Measurements from ENCODE around the gene NAALAD2. TPM values are rescaled to one million over a fixed set of nuclear protein-coding genes. Genes with fewer than 3 reads are reported as not detected.
"Not testable (repeated sequence)": the region's sequence is repeated elsewhere in the genome, so short reads cannot be mapped to it uniquely, and the experiment has no call there.

NAALAD2 gene
- polyA plus RNA-seq, 1 donor (not counting 4 experiments of a cell fraction or from before 2014, with no cell fraction given): not detected

DNA sequence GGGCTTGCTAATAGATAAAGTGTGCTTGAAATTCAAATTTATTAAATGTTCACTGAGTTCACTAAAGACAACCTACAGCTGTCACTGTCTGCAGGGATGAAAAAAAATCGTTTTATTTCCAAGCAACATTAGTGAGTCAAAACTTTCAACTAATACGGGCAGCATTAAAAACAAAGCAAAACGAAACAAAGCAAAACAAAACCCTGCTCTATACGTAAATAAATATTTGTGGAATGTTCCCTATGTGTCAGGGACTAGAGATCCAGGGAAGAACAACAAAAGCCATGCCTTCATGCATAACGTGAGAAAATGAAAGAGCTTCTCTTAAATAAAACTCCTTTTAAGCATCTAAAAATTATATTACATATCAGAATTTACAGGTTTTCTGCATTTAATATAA lies 553 bp downstream of the NAALAD2 start:
- Histone ChIP-seq H3K4me1 (ENCODE audit: control insufficient read depth, extremely low read depth, insufficient read depth, low read length) (peaks cover 7% of the 10 kb centered on the region), H3K9me3 (ENCODE audit: control insufficient read depth, low read depth, low read length) (no peaks in the 10 kb centered on the region), H3K36me3 (ENCODE audit: control insufficient read depth in 2 of 2, extremely low read depth in 1 of 2, insufficient read depth in 2 of 2, low read length in 2 of 2) (no peaks in the 10 kb centered on the region), H3K9ac (ENCODE audit: control insufficient read depth, extremely low read depth, insufficient read depth, low read length) (no peak overlapping the region), H3K4me2 (ENCODE audit: control insufficient read depth, extremely low read depth, insufficient read depth, low read depth, low read length) (peak overlapping the region; percentile 81), H3K9me1 (ENCODE audit: control insufficient read depth, extremely low read depth, insufficient read depth, low read length) (no peaks in the 10 kb centered on the region), H4K20me1 (ENCODE audit: control insufficient read depth, extremely low read depth, insufficient read depth, low read length) (no peaks in the 10 kb centered on the region), H3K27me3 (ENCODE audit: control insufficient read depth, extremely low read depth, insufficient read depth, low read length) (peaks cover 20% of the 10 kb centered on the region), H3K4me3 (ENCODE audit: control insufficient read depth in 2 of 3, extremely low read depth in 1 of 3, insufficient read depth in 2 of 3, low read depth in 1 of 3, low read length in 3 of 3) (peak overlapping the region in 2 of 3 experiments; percentile 42 to 54), H3K27ac (ENCODE audit: control insufficient read depth, insufficient read depth, low read length) (no peak overlapping the region), H3K79me2 (ENCODE audit: control insufficient read depth, insufficient read depth, low read length) (no peaks in the 10 kb centered on the region), H2AFZ (ENCODE audit: control insufficient read depth, low read length) (no peak overlapping the region)
- no peak for DNase-seq (ENCODE audit: low read depth, low spot score)
- TF ChIP-seq EZH2 (IDR thresholded peaks at IDR 0.05; ENCODE audit: low read length): no peak
- TF ChIP-seq, protein P1, sequence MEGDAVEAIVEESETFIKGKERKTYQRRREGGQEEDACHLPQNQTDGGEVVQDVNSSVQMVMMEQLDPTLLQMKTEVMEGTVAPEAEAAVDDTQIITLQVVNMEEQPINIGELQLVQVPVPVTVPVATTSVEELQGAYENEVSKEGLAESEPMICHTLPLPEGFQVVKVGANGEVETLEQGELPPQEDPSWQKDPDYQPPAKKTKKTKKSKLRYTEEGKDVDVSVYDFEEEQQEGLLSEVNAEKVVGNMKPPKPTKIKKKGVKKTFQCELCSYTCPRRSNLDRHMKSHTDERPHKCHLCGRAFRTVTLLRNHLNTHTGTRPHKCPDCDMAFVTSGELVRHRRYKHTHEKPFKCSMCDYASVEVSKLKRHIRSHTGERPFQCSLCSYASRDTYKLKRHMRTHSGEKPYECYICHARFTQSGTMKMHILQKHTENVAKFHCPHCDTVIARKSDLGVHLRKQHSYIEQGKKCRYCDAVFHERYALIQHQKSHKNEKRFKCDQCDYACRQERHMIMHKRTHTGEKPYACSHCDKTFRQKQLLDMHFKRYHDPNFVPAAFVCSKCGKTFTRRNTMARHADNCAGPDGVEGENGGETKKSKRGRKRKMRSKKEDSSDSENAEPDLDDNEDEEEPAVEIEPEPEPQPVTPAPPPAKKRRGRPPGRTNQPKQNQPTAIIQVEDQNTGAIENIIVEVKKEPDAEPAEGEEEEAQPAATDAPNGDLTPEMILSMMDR (optimal IDR thresholded peaks at IDR 0.05 in 1 of 3, IDR thresholded peaks at IDR 0.05 in 1 of 3, conservative IDR thresholded peaks at IDR 0.05 in 1 of 3; ENCODE audit: extremely low read depth in 1 of 3, insufficient read depth in 2 of 3, low read length in 3 of 3): no peak
- FAIRE-seq: no peak
- dilution Hi-C loops (cut with MboI; ENCODE audit: extremely low pct_ligation_motif_present, low sequenced_read_pairs): no loop called here

DNA sequence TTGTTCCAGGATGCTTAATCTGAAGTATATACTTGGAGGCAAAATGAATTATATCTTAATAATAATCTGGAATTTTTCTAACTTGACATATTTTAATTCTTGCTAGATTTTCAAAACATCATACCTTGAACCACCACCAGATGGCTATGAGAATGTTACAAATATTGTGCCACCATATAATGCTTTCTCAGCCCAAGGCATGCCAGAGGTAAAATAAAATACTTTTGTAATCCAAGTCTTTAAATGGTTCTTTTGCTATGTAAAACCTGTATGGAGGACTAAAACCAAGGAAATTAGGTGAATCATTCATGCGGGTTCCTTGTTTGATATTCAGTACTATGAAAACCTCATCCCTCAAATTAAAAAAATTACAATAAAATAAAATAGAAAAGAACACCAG lies 14.4 kb downstream of the NAALAD2 start:
- Histone ChIP-seq H3K27me3 (ENCODE audit: control insufficient read depth, extremely low read depth, insufficient read depth, low read length) (no peaks in the 10 kb centered on the region), H3K27ac (ENCODE audit: control insufficient read depth, insufficient read depth, low read length) (no peak overlapping the region), H3K4me1 (ENCODE audit: control insufficient read depth, extremely low read depth, insufficient read depth, low read length) (no peaks in the 10 kb centered on the region), H2AFZ (ENCODE audit: control insufficient read depth, low read length) (no peak overlapping the region), H3K79me2 (ENCODE audit: control insufficient read depth, insufficient read depth, low read length) (no peaks in the 10 kb centered on the region), H3K4me3 (ENCODE audit: control insufficient read depth in 2 of 3, extremely low read depth in 1 of 3, insufficient read depth in 2 of 3, low read depth in 1 of 3, low read length in 3 of 3) (no peak overlapping the region), H3K36me3 (ENCODE audit: control insufficient read depth in 2 of 2, extremely low read depth in 1 of 2, insufficient read depth in 2 of 2, low read length in 2 of 2) (no peaks in the 10 kb centered on the region), H4K20me1 (ENCODE audit: control insufficient read depth, extremely low read depth, insufficient read depth, low read length) (no peaks in the 10 kb centered on the region), H3K9me3 (ENCODE audit: control insufficient read depth, low read depth, low read length) (no peaks in the 10 kb centered on the region), H3K9me1 (ENCODE audit: control insufficient read depth, extremely low read depth, insufficient read depth, low read length) (no peaks in the 10 kb centered on the region), H3K9ac (ENCODE audit: control insufficient read depth, extremely low read depth, insufficient read depth, low read length) (no peak overlapping the region), H3K4me2 (ENCODE audit: control insufficient read depth, extremely low read depth, insufficient read depth, low read depth, low read length) (no peak overlapping the region)
- DNase-seq (ENCODE audit: low read depth, low spot score): no peak
- dilution Hi-C loops (cut with MboI; ENCODE audit: extremely low pct_ligation_motif_present, low sequenced_read_pairs): no loop called here
- TF ChIP-seq EZH2 (IDR thresholded peaks at IDR 0.05; ENCODE audit: low read length): no peak
- TF ChIP-seq, protein P1 (optimal IDR thresholded peaks at IDR 0.05 in 1 of 3, IDR thresholded peaks at IDR 0.05 in 1 of 3, conservative IDR thresholded peaks at IDR 0.05 in 1 of 3; ENCODE audit: extremely low read depth in 1 of 3, insufficient read depth in 2 of 3, low read length in 3 of 3): no peak
- no peak for FAIRE-seq

DNA sequence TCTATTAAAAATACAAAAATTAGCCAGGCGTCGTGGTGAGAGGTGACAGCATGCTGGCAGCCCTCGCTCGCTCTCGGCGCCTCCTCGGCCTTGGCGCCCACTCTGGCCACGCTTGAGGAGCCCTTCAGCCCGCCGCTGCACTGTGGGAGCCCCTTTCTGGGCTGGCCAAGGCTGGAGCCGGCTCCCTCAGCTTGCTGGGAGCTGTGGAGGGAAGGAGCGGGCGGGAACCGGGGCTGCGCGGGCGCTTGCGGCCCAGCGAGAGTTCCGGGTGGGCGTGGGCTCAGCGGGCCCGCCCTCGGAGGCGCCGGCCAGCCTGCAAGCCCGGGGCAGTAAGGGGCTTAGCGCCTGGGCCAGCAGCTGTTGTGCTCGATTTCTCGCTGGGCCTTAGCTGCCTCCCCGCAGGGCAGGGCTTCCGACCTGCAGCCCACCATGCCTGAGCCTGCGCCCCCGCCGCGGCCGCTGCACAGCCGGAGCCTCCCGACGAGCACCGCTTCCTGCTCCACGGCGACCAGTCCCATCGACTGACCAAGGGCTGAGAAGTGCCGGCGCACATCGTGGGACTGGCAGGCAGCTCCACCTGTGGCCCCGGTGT lies 32.6 kb downstream of the NAALAD2 start:
- H3K4me2 ChIP-seq (ENCODE audit: control insufficient read depth, extremely low read depth, insufficient read depth, low read depth, low read length); H3K4me3 ChIP-seq (ENCODE audit: control insufficient read depth in 2 of 3, extremely low read depth in 1 of 3, insufficient read depth in 2 of 3, low read depth in 1 of 3, low read length in 3 of 3); FAIRE-seq; H3K9me1 ChIP-seq (ENCODE audit: control insufficient read depth, extremely low read depth, insufficient read depth, low read length); H3K27me3 ChIP-seq (ENCODE audit: control insufficient read depth, extremely low read depth, insufficient read depth, low read length); H3K79me2 ChIP-seq (ENCODE audit: control insufficient read depth, insufficient read depth, low read length); DNase-seq (ENCODE audit: low read depth, low spot score); H3K9ac ChIP-seq (ENCODE audit: control insufficient read depth, extremely low read depth, insufficient read depth, low read length); H3K36me3 ChIP-seq (ENCODE audit: control insufficient read depth in 2 of 2, extremely low read depth in 1 of 2, insufficient read depth in 2 of 2, low read length in 2 of 2); dilution Hi-C loops (cut with MboI; ENCODE audit: extremely low pct_ligation_motif_present, low sequenced_read_pairs); H3K9me3 ChIP-seq (ENCODE audit: control insufficient read depth, low read depth, low read length); H3K27ac ChIP-seq (ENCODE audit: control insufficient read depth, insufficient read depth, low read length); H2AFZ ChIP-seq (ENCODE audit: control insufficient read depth, low read length); H4K20me1 ChIP-seq (ENCODE audit: control insufficient read depth, extremely low read depth, insufficient read depth, low read length); H3K4me1 ChIP-seq (ENCODE audit: control insufficient read depth, extremely low read depth, insufficient read depth, low read length): not testable (repeated sequence)

DNA sequence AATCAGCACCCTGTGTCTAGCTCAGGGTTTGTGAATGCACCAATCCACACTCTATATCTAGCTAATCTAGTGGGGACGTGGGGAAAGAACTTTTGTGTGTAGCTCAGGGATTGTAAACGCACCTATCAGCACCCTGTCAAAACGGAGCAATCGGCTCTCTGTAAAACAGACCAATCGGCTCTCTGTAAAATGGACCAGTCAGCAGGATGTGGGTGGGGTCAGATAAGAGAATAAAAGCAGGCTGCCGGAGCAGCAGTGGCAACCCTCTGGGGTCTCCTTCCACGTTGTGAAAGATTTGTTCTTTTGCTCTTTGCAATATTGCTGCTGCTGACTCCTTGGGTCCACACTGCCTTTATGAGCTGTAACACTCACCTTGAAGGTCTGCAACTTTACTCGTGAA lies 33.2 kb downstream of the NAALAD2 start:
- H3K4me2 ChIP-seq (ENCODE audit: control insufficient read depth, extremely low read depth, insufficient read depth, low read depth, low read length); DNase-seq (ENCODE audit: low read depth, low spot score); H3K9ac ChIP-seq (ENCODE audit: control insufficient read depth, extremely low read depth, insufficient read depth, low read length); H4K20me1 ChIP-seq (ENCODE audit: control insufficient read depth, extremely low read depth, insufficient read depth, low read length); H2AFZ ChIP-seq (ENCODE audit: control insufficient read depth, low read length); H3K4me1 ChIP-seq (ENCODE audit: control insufficient read depth, extremely low read depth, insufficient read depth, low read length); dilution Hi-C loops (cut with MboI; ENCODE audit: extremely low pct_ligation_motif_present, low sequenced_read_pairs); H3K27me3 ChIP-seq (ENCODE audit: control insufficient read depth, extremely low read depth, insufficient read depth, low read length); H3K9me3 ChIP-seq (ENCODE audit: control insufficient read depth, low read depth, low read length); H3K4me3 ChIP-seq (ENCODE audit: control insufficient read depth in 2 of 3, extremely low read depth in 1 of 3, insufficient read depth in 2 of 3, low read depth in 1 of 3, low read length in 3 of 3); H3K9me1 ChIP-seq (ENCODE audit: control insufficient read depth, extremely low read depth, insufficient read depth, low read length); H3K27ac ChIP-seq (ENCODE audit: control insufficient read depth, insufficient read depth, low read length); H3K79me2 ChIP-seq (ENCODE audit: control insufficient read depth, insufficient read depth, low read length); H3K36me3 ChIP-seq (ENCODE audit: control insufficient read depth in 2 of 2, extremely low read depth in 1 of 2, insufficient read depth in 2 of 2, low read length in 2 of 2); FAIRE-seq: not testable (repeated sequence)

All from keratinocyte (primary cell).